IMR-90 (cell line): ENCODE data around the gene PTGER4. TPM values are rescaled to one million over a fixed set of nuclear protein-coding genes. Genes with fewer than 3 reads are reported as not detected.

Experiments used
- ATAC-seq: fragments of 200-7000 bp; cut with Tn5 transposase; 2 replicates; pipeline ENCODE4 v1.9.1; 2020; ENCODE audit warnings: low read depth, mild to moderate bottlenecking, moderate library complexity
- BruUV-seq: library from RNA; stranded (reverse); fragments of 400-500 nt; replicated peaks from 2 replicates; lab custom pipeline; 2021; lab: Mats Ljungman, UMichigan
- CTCF ChIA-PET: fragments of 300-600 bp; formaldehyde crosslinking; extraction: SDS; loops from one replicate; lab custom pipeline; 2021; ENCODE audit warnings: antibody characterized with exemption; lab: Yijun Ruan, JAX
- POLR2A ChIA-PET: fragments of 300-600 bp; sonication (Branson Sonifier 250); formaldehyde crosslinking; loops from one replicate; lab custom pipeline; 2022; ENCODE audit warnings: antibody characterized with exemption; ENCODE audit not compliant: unreplicated experiment; lab: Charles Lee
- DNase-seq: peaks from one replicate; pipeline ENCODE4 v3.0.0; 2013
- H2AFZ ChIP-seq: replicated peaks from 2 replicates; pipeline ENCODE3; 2013; ENCODE audit warnings: low read length, mild to moderate bottlenecking; ENCODE audit not compliant: poor library complexity
- H2AK5ac ChIP-seq: 2 replicates; pipeline ENCODE4 v1.6.1; 2013; ENCODE audit warnings: low read depth, low read length, inconsistent platforms
- H2AK9ac ChIP-seq: replicated peaks from 2 replicates; pipeline ENCODE3; 2013; ENCODE audit warnings: mild to moderate bottlenecking, low read depth, low read length, moderate library complexity; ENCODE audit not compliant: poor library complexity
- H2BK120ac ChIP-seq: 2 replicates; pipeline ENCODE4 v1.6.1; 2013; ENCODE audit warnings: low read depth, low read length, inconsistent platforms
- H2BK15ac ChIP-seq: 3 replicates; pipeline ENCODE4 v1.6.1; 2013; ENCODE audit warnings: low read depth, low read length, inconsistent platforms
- H2BK20ac ChIP-seq: 2 replicates; pipeline ENCODE4 v1.6.1; 2013; ENCODE audit warnings: low read depth, mild to moderate bottlenecking, inconsistent platforms, low read length, moderate library complexity
- H2BK5ac ChIP-seq: 2 replicates; pipeline ENCODE4 v1.6.1; 2013; ENCODE audit warnings: mild to moderate bottlenecking, low read depth, low read length, inconsistent platforms; ENCODE audit not compliant: poor library complexity, severe bottlenecking
- H3K14ac ChIP-seq: replicated peaks from 2 replicates; pipeline ENCODE4 v1.6.1; 2013; ENCODE audit warnings: low read depth, low read length, inconsistent platforms
- H3K18ac ChIP-seq: 2 replicates; pipeline ENCODE4 v1.6.1; 2013; ENCODE audit warnings: low read depth, low read length, control low read depth
- H3K23ac ChIP-seq: 2 replicates; pipeline ENCODE4 v1.6.1; 2013; ENCODE audit warnings: low read depth, low read length, inconsistent platforms
- H3K27ac ChIP-seq: 2 replicates; pipeline ENCODE4 v1.5.1; 2013; ENCODE audit warnings: mild to moderate bottlenecking, control low read depth, low read length; ENCODE audit not compliant: insufficient read depth
- H3K27me3 ChIP-seq: 2 replicates; pipeline ENCODE4 v1.6.1; 2013; ENCODE audit warnings: low read length; ENCODE audit not compliant: control insufficient read depth, insufficient read depth
- H3K36me3 ChIP-seq: 2 replicates; pipeline ENCODE4 v1.6.1; 2013; ENCODE audit warnings: low read length, mixed read lengths; ENCODE audit not compliant: control insufficient read depth, insufficient read depth
- H3K4ac ChIP-seq: 2 replicates; pipeline ENCODE4 v1.6.1; 2013; ENCODE audit warnings: low read depth, low read length, inconsistent platforms
- H3K4me1 ChIP-seq: 2 replicates; pipeline ENCODE4 v1.6.1; 2013; ENCODE audit warnings: low read length, mixed read lengths; ENCODE audit not compliant: control insufficient read depth, insufficient read depth
- H3K4me2 ChIP-seq: 2 replicates; pipeline ENCODE4 v1.6.1; 2013; ENCODE audit warnings: low read depth, mild to moderate bottlenecking, control low read depth, low read length, moderate library complexity
- H3K4me3 ChIP-seq: 2 replicates; pipeline ENCODE4 v1.5.1; 2013; ENCODE audit warnings: low read depth, mild to moderate bottlenecking, control low read depth, low read length, moderate library complexity; ENCODE audit not compliant: insufficient read depth
- H3K56ac ChIP-seq: 2 replicates; pipeline ENCODE4 v1.6.1; 2013; ENCODE audit warnings: low read length, inconsistent platforms; ENCODE audit not compliant: insufficient read depth; ENCODE audit errors: extremely low read depth
- H3K79me1 ChIP-seq, 2 experiments: 2 replicates each; pipeline ENCODE4 v1.6.1; 2013; ENCODE audit warnings: low read length in 2 of 2, inconsistent platforms in 1 of 2, low read depth in 1 of 2
- H3K9ac ChIP-seq: 2 replicates; pipeline ENCODE4 v1.6.1; 2013; ENCODE audit warnings: low read depth, low read length, control low read depth
- H3K9me1 ChIP-seq: 2 replicates; pipeline ENCODE4 v1.6.1; 2013; ENCODE audit warnings: low read length, inconsistent platforms; ENCODE audit not compliant: insufficient read depth
- H3K9me3 ChIP-seq: 2 replicates; pipeline ENCODE4 v1.6.1; 2013; ENCODE audit warnings: low read length; ENCODE audit not compliant: control insufficient read depth, insufficient read depth
- H4K20me1 ChIP-seq: 2 replicates; pipeline ENCODE4 v1.6.1; 2013; ENCODE audit warnings: low read length, inconsistent platforms; ENCODE audit not compliant: insufficient read depth
- H4K5ac ChIP-seq: 2 replicates; pipeline ENCODE4 v1.6.1; 2013; ENCODE audit warnings: mild to moderate bottlenecking, low read depth, low read length, control low read depth
- H4K8ac ChIP-seq, 2 experiments: 2 replicates each; pipeline ENCODE4 v1.6.1; 2013; ENCODE audit warnings: low read depth in 2 of 2, low read length in 2 of 2, control low read depth in 1 of 2, inconsistent platforms in 1 of 2
- H4K91ac ChIP-seq: 2 replicates; pipeline ENCODE4 v1.6.1; 2013; ENCODE audit warnings: low read depth, low read length, inconsistent platforms; ENCODE audit not compliant: insufficient read depth
- CEBPB ChIP-seq: IDR thresholded peaks from 2 replicates; pipeline ENCODE4 v1.6.1; 2012; ENCODE audit warnings: low read depth, low read length, improper control_type of control experiment
- CHD1 ChIP-seq: IDR thresholded peaks from 2 replicates; pipeline ENCODE4 v1.6.1; 2012; ENCODE audit warnings: low read depth, low read length, improper control_type of control experiment
- MAZ ChIP-seq: IDR thresholded peaks from 2 replicates; pipeline ENCODE4 v1.6.1; 2012; ENCODE audit warnings: low read depth, mild to moderate bottlenecking, low read length, improper control_type of control experiment, moderate library complexity, borderline replicate concordance
- RAD21 ChIP-seq: IDR thresholded peaks from 2 replicates; pipeline ENCODE4 v1.6.1; 2012; ENCODE audit warnings: low read length, improper control_type of control experiment
- SMC3 ChIP-seq: fragments of 150-350 bp; IDR thresholded peaks from 2 replicates; pipeline ENCODE4 v1.6.1; 2016; ENCODE audit warnings: low read depth, mild to moderate bottlenecking, antibody characterized with exemption, low read length, moderate library complexity
- WGBS, 2 experiments: methylation state at CpG; one replicate each; pipeline versions ENCODE4 v1.1.5 to v1.1.7; 2013; ENCODE audit warnings: missing lambda C conversion rate in 2 of 2; ENCODE audit not compliant: insufficient read length in 1 of 2; ENCODE audit errors: extremely low coverage in 2 of 2; 5-methylcytosine and 5-hydroxymethylcytosine counted together
- dilution Hi-C: fragments of 300-500 bp; cut with HindIII; formaldehyde crosslinking; loops from one replicate; pipeline ENCODE4 v1.14.3; 2018; ENCODE audit warnings: low sequenced_read_pairs; ENCODE audit not compliant: unreplicated experiment
- in situ Hi-C: fragments of 300-500 bp; cut with MboI; formaldehyde crosslinking; loops from 3 replicates; pipeline ENCODE4 v1.14.3; 2019; ENCODE audit warnings: low sequenced_read_pairs, inconsistent platforms, mixed read lengths
- intact Hi-C: fragments of 100-400 bp; cut with micrococcal nuclease; formaldehyde crosslinking; loops from 2 replicates; pipeline ENCODE4 v1.10.0; 2022
- polyA plus RNA-seq, 3 experiments: library from polyadenylated mRNA; depleted of rRNA; stranded (reverse); fragments of >200 nt; gene quantifications; 2 replicates each; pipeline ENCODE4 v1.2.3, GENCODE V29; 2012; ENCODE audit warnings: low replicate concordance in 1 of 3
- total RNA-seq: library from RNA; depleted of rRNA; stranded (reverse); fragments of >200 nt; gene quantifications from 2 replicates; pipeline ENCODE4 v1.2.3, GENCODE V29; 2012
- TF ChIP-seq, protein P1 (sequence below): conservative IDR thresholded peaks from 2 replicates; pipeline ENCODE4 v1.5.1; 2012; ENCODE audit warnings: mild to moderate bottlenecking, low read depth, low read length, improper control_type of control experiment

The PTGER4 gene
- total and polyA plus RNA-seq, 2 of the 4 experiments (the other 2 are of a cell fraction): 7.9 to 10.1 TPM

GRCh38 chr5:40688127-40688761 lies 8.5 kb downstream of the PTGER4 start:
- Histone ChIP-seq H3K9me1 (peaks cover 3% of the 10 kb centered on the region; the same call in 1 of the 2 replicates), H2AK9ac (no peak overlapping the region), H2BK15ac (peak overlapping the region; percentile 74; the same call in 1 of the 3 replicates), H4K91ac (peak overlapping the region; percentile 64; the same call in 1 of the 2 replicates), H3K56ac (no peak overlapping the region; the same call in 1 of the 2 replicates), H2BK120ac (peak overlapping the region; percentile 86), H3K18ac (peak overlapping the region; percentile 18; the same call in 1 of the 2 replicates), H3K79me1 (peaks cover 3 to 30% of the 10 kb centered on the region in 2 experiments; a peak in 2 of 4 replicates), H3K4me1 (peaks cover 5% of the 10 kb centered on the region), H2BK20ac (peak overlapping the region; percentile 86), H3K9me3 (no peaks in the 10 kb centered on the region), H3K27me3 (no peaks in the 10 kb centered on the region), H3K9ac (peak overlapping the region; percentile 20; the same call in 1 of the 2 replicates), H2BK5ac (peak overlapping the region; percentile 44), H4K8ac (peak overlapping the region in 1 of 2 experiments; percentile 69; a peak in 2 of 4 replicates), H3K4me2 (no peak overlapping the region), H3K23ac (peak overlapping the region; percentile 53; the same call in 1 of the 2 replicates), H4K5ac (no peak overlapping the region), H3K36me3 (peaks cover 5% of the 10 kb centered on the region), H4K20me1 (no peaks in the 10 kb centered on the region), H3K27ac (peak overlapping the region; percentile 26; the same call in 1 of the 2 replicates), H3K4ac (peak overlapping the region; percentile 70; the same call in 1 of the 2 replicates), H3K14ac (peak overlapping the region; percentile 58; the same call in 1 of the 2 replicates), H3K4me3 (no peak overlapping the region), H2AFZ (no peak overlapping the region), H2AK5ac (peak overlapping the region; percentile 90)
- CTCF ChIA-PET: interaction anchor here (0.8 to 1.6 kb wide), 2 partner anchors 974 to 1115 kb away, joined by 3 to 4 read pairs; no protein-coding TSS in a partner anchor
- DNase-seq (peak; percentile 89), ATAC-seq (peak; percentile 86)
- POLR2A ChIA-PET: no interaction called here
- no CpG with 5 or more reads among the region's 8 CpGs for WGBS, 2 experiments
- BruUV-seq: no TSS peak
- dilution Hi-C loops: no loop called here
- intact Hi-C loops: loop anchor here (1.0 to 10.0 kb wide), 9 partner anchors 48 to 1109 kb away; no protein-coding TSS in a partner anchor
- in situ Hi-C loops: loop anchor here (5.0 kb wide), 1 partner anchor 971 kb away; no protein-coding TSS in a partner anchor
- TF ChIP-seq, protein P1, sequence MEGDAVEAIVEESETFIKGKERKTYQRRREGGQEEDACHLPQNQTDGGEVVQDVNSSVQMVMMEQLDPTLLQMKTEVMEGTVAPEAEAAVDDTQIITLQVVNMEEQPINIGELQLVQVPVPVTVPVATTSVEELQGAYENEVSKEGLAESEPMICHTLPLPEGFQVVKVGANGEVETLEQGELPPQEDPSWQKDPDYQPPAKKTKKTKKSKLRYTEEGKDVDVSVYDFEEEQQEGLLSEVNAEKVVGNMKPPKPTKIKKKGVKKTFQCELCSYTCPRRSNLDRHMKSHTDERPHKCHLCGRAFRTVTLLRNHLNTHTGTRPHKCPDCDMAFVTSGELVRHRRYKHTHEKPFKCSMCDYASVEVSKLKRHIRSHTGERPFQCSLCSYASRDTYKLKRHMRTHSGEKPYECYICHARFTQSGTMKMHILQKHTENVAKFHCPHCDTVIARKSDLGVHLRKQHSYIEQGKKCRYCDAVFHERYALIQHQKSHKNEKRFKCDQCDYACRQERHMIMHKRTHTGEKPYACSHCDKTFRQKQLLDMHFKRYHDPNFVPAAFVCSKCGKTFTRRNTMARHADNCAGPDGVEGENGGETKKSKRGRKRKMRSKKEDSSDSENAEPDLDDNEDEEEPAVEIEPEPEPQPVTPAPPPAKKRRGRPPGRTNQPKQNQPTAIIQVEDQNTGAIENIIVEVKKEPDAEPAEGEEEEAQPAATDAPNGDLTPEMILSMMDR: peak; percentile 91
- TF ChIP-seq CEBPB (no peak), SMC3 (peak; percentile 98), CHD1 (no peak), RAD21 (peak; percentile 98), MAZ (no peak)
